HepG2 (cell line): ENCODE data around the gene PHACTR3. TPM values are rescaled to one million over a fixed set of nuclear protein-coding genes. Genes with fewer than 3 reads are reported as not detected.

Source experiments
- HIVEP1 ChIP-seq: sonication (generic); formaldehyde crosslinking; IDR thresholded peaks from 2 replicates; pipeline ENCODE4 v1.4.0; 2020; ENCODE audit warnings: mild to moderate bottlenecking, missing genetic modification reagents
- MEF2D ChIP-seq: sonication (generic); formaldehyde crosslinking; IDR thresholded peaks from 2 replicates; pipeline ENCODE4 v1.5.1; 2020; ENCODE audit warnings: mild to moderate bottlenecking, missing genetic modification reagents
- NCOA2 ChIP-seq: sonication (generic); formaldehyde crosslinking; IDR thresholded peaks from 2 replicates; pipeline ENCODE4 v1.8.0; 2022; ENCODE audit warnings: inconsistent platforms
- ZBTB40 ChIP-seq, 2 experiments: fragments of 450-650 bp in 1 of 2; sonication (generic) in 1 of 2; formaldehyde crosslinking in 1 of 2; IDR thresholded peaks; 2 replicates each; pipeline versions ENCODE4 v1.6.1 to v1.8.0; 2016 to 2022; ENCODE audit warnings: antibody characterized with exemption in 1 of 2, mild to moderate bottlenecking in 1 of 2, missing genetic modification reagents in 1 of 2
- ZNF598 ChIP-seq: sonication (generic); formaldehyde crosslinking; IDR thresholded peaks from 2 replicates; pipeline ENCODE4 v1.5.1; 2020; ENCODE audit warnings: mild to moderate bottlenecking, missing genetic modification reagents, borderline replicate concordance
- ZNF691 ChIP-seq: sonication (generic); formaldehyde crosslinking; IDR thresholded peaks from 2 replicates; pipeline ENCODE4 v1.4.0; 2020; ENCODE audit warnings: missing genetic modification reagents, low read depth, mild to moderate bottlenecking, borderline replicate concordance
- polyA plus RNA-seq, 8 experiments: library from polyadenylated mRNA; depleted of rRNA in 3 of 8; stranded (reverse) in 7 of 8; unstranded in 1 of 8; fragments of >200 nt; fragmentation: Illumina TruSeq in 4 of 8; extraction: Trizol in 4 of 8; gene quantifications; 2 replicates each; pipeline versions ENCODE4 v1.2.1 to v1.2.3, GENCODE V29; 2011 to 2016; ENCODE audit warnings: low read depth in 4 of 8, missing spikeins in 1 of 8, mixed read lengths in 1 of 8; ENCODE audit not compliant: insufficient read depth in 1 of 8
- total RNA-seq, 5 experiments: library from RNA; depleted of rRNA; stranded (reverse); fragments of >200 nt; fragmentation: Illumina TruSeq; extraction: Trizol; gene quantifications; 2 replicates each; pipeline ENCODE4 v1.2.3, GENCODE V29; 2016; ENCODE audit warnings: low read depth in 1 of 5

Gene PHACTR3
- total and polyA plus RNA-seq, 2 of the 13 experiments (the other 11 are each of a cell fraction or from before 2014, with no cell fraction given): not detected

GRCh38 chr20:59777814-59778575 lies 173.7 kb downstream of the PHACTR3 start (continued):
- no peak for TF ChIP-seq ZBTB40 (IDR thresholded peaks at IDR 0.05)
- no peak for TF ChIP-seq ZBTB40 (CRISPR knock-in tag; IDR thresholded peaks at IDR 0.05)
- no peak for TF ChIP-seq HIVEP1 (CRISPR knock-in tag)
- TF ChIP-seq MEF2D (CRISPR knock-in tag): no peak
- TF ChIP-seq ZNF691 (CRISPR knock-in tag): no peak
- no peak for TF ChIP-seq NCOA2 (CRISPR knock-in tag)
- TF ChIP-seq ZNF598 (CRISPR knock-in tag): no peak
- TF ChIP-seq, all 625 proteins: peak for 0
